GM19035 (cell line): ENCODE results near the gene MRGPRD.

Experiments used
- ATAC-seq: cut with Tn5 transposase; IDR thresholded peaks from one replicate; pipeline ENCODE4 v1.9.1; 2021; ENCODE audit not compliant: unreplicated experiment

The MRGPRD gene

DNA sequence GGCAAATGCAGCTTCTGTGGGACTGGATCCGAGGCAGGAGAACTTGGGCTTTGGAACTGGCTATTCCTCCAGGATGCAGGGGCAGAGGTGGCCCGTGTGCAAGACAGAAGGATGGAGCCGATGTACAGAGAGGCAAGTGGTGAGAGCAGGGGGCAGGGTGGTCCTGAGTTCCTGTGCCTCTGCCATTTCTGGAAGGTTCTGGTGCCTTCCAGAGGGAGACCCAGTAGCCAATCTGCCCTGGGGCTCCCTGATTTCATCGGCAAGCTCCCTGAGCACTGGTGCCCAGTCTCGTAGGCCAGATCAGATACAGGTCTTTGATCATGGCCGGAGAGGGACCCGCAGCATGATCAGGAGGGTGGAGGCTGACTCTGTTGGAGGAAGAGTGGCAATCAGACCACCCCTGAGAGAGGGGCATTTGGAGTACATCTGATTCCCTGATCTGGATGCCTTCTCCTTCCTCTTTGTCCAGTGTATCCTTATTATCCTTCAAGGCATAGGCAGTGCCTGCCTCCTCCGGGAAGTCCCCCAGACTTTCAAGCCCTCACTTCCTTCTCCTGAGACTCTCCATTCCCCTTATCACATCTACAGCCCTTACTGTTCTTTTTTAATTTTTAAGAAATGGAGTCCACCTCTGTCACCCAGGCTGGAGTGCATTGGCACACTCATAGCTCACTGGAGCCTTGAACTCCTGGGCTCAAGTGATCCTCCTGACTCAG lies 9.7 kb downstream of the MRGPRD start:
- no peak for ATAC-seq

DNA sequence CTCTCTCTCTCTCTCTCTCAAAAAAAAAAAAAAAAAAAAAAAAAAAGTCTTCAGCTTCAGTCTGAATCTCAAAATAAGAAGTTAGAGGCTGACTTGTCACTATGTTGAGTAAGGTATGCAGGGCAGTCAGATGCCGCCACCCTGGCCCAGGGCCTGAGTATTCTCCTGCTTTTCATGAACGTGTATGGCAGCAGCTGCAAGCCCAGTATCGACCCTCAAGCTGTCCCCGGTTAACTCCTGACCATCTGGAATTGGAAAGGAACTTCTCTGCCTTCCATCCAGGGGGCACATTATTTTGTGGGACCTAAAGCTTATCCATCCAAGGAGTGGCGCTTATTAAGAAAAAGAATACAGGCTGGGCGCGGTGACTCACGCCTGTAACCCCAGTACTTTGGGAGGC lies 11.4 kb downstream of the MRGPRD start:
- no peak for ATAC-seq

DNA sequence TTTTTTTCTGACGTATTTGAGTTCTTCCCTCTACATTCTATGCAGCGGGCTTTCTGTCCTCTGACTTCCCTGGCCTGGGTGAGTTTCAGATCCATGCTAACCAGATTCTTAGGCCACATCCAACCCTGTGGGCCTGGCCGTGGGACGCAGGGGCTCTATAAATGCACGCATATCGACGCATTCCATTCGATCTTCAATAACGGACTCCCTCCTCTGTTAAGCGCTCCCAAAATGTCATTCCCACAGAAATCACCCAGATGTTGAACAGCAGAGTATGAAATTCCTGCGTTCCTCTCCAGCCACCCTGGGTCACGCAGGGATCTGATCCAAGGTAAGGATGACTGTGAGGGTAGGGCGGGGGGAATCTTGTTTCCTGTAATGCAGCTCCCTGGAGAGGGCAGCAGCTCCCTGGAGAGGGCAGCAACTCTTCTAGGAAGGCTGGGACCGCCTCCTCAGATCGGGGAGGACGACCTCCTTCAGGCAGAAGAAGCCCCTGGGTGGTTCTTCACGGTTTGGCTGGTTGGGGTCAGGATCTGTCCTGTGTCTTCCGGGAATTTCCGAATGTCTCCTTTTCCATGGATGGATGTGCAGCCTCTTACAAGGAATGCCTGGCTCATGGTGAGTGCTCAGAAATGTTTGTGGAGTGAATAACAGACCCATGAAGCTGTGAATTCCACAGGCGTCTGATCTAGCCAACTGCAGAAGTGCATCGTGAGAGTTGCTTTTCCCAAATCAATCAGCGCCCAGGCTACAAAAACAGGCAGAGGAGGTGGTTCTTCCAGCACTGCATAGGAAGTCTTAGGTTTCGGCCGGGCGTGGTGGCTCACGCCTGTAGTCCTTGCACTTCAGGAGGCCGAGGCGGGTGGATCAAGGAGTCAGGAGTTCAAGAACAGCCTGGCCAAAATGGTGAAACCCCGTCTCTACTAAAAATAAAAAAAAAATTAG lies 12.2 kb downstream of the MRGPRD start:
- no peak for ATAC-seq

DNA sequence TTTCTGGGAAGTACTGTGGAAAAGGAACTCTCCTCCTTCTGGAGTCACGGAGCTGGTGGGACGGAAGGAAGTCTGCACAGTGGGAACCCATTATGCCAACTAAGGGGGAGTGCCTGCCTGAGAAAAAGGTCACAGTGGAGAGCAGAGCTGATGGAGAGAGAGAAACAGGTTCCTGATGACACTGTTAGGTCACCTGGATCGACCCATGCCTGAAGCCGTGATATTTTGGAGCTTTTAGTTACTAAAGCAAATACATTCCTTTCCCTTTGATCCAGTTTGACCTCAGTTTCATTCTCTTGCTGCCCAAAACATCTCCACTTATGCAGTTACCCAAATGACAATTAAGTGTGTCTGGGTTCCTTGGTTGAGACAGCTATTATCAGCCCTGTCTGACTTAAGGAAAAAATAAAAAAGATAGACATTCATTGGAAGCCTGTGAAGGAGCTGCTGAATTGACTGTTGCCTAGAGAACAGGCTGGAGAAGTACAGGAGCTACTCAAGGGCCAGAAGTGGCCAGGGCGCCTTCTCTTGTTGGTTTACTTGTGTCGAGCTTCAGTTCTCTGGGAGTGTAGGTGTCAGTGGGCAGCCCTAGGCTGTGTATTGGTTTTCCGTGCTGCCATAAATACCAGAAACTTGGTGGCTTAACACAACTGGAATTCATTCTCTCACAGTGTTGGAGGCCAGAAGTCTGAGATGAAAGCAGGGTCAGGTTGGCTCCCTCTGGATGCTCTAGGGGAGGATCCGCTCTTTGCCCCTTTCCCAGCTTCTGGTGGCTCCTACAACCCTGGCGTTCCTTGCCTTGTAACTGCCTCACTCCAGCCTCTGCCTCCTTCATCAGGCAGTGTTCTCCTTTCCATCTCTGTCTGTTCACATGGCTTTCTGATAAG lies 13.6 kb downstream of the MRGPRD start:
- no peak for ATAC-seq

- ATAC-seq, result no peak
Measured at GRCh38 chr11:68965901-68966853, 14.6 kb downstream of the MRGPRD start.

GRCh38 chr11:68963779-68964178 lies 17.0 kb downstream of the MRGPRD start:
- no peak for ATAC-seq

DNA sequence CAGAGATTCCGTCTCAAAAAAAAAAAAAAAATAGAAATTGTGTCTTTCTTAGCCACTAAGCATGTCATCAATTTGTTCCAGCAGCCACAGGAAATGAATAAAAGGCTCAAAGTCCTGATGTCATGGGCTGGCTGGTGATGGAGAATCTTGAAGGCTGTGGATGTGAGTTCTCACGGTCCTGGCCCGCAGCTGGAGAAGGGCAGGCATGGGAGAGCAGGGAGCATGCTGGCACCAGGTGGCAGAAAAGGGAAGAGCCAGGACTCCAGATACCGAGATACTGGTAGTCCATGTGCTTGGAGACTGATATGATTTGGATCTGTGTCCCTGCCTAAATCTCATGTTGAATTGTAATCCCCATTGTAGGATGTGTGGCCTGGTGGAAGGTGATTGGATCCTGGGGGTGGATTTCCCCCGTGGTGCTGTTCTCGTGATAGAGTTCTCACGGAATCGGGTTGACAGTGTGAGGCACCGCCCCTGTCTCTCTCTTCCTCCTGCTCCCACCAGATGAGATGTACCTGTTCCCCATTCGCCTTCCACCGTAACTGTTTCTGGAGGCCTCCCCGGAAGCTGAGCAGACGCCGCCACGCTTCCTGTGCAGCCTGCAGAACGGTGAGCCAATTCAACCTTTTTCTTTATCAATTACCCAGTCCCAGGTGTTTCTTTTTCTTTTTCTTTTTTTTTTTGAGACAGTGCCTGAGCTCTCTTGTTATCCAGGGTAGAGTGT lies 18.1 kb downstream of the MRGPRD start:
- no peak for ATAC-seq

DNA sequence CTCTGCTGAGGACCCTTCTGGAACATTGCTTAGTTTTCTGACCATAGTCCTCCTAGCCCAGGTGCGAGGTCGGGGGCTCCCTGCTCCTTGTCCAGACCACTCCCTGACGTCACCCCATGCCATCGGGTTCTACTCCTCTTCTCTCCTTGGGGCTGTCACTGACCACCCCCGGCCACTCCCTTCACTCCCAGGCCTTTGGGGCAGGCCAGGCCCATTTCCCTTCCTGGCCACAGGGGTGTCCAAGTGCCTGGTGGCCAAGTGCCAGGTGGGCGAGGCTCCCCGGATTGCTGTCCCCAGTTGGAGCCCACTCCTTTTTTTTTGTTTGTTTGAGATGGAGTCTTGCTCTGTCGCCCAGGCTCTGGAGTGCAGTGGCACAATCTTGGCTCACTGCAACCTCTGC lies 19.5 kb downstream of the MRGPRD start:
- ATAC-seq, result no peak

- no peak for ATAC-seq
Measured at GRCh38 chr11:68960294-68961071, 20.3 kb downstream of the MRGPRD start.

GRCh38 chr11:68959465-68960293 lies 21.1 kb downstream of the MRGPRD start:
- no peak for ATAC-seq

- no peak for ATAC-seq
Measured at GRCh38 chr11:68958211-68958610, 22.6 kb downstream of the MRGPRD start.

DNA sequence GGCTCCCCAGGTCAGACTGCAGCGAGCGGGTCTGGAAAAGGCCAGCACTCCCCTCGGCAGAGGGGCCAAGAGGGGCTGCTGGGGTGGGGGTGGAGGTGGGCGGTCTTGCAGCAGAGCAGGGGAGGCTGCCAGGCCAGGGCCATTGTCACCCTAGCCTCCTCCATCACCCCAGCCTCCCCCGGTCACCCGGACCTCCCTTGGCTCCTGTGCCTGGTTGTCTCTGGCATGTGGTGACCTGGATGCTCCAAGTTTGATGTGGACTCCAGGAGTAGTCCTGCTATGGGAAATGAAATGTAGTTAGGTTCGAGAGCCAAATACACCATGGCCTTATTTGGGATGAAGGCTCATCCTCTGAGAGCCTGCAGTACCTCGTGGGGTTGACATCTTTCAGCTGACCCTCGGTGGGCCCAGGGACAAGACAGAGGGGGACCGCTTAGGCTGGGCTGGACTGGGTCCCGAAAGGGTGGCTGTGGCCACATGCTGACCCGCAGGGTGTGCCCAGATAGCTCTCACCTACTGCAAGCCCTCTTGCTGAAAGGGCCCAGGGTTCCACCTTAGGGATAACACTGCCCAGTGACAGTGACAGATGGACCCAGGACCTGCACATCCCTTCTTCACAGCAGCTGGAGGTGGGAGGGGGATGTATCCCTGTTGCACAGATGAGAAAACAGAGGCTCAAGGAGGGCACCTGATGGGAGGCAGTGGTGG lies 24.1 kb downstream of the MRGPRD start:
- ATAC-seq, result no peak

GRCh38 chr11:68956142-68956541 lies 24.6 kb downstream of the MRGPRD start:
- ATAC-seq, result no peak

DNA sequence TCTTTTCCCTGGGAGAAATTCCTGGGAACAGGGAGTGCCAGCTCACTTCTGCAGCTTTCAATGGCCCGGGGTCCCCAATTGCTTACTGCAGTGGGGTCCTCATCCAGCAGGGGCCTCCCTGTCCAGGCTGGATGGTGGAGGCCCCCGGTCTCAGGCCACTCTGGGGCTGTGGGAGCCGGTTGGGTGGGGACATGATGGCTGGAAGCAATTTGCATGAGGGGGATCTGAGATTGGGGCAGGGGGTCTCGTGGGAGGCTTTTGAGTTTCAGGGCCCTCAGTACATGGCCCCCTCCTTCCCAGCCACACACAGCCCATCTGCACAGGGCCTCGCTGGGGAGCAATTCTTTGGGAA lies 25.2 kb downstream of the MRGPRD start:
- ATAC-seq, result no peak

DNA sequence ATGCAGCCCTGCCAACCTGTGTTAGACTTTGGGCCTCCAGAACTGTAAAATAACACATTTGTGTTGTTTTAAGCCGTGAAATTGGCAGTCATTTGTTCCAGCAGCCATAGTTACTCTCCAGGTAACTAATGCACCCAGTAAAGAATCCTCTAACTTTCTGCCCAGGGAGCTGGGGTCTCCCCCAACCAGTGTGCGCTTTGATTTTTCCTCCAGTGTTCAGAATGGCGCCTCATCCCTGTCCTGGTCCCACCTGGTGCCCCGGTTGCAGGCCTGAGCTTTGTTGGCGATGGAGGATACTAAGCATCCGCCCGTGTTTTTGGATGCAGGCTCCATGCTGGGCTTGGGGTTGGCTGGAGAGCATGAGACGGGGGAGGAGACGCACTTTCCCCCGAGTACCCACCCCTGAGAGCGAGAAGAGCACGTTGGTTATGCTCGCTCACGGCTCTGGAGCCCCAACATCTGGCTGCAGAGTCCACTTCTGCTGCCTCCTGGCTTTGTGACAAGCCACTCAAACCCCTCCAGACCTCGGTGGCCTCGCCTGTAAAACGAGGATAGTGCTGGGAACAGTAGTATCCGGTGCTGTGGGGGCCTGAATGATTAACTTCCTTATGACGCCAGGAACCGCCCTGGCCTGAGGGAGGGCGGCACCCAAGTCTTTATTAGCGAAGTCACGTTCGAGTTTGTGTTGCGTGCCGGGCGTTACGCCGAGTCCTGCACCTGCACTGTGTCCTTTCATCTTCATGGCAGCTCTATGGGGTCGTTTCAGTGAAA lies 25.8 kb downstream of the MRGPRD start:
- ATAC-seq, result no peak

DNA sequence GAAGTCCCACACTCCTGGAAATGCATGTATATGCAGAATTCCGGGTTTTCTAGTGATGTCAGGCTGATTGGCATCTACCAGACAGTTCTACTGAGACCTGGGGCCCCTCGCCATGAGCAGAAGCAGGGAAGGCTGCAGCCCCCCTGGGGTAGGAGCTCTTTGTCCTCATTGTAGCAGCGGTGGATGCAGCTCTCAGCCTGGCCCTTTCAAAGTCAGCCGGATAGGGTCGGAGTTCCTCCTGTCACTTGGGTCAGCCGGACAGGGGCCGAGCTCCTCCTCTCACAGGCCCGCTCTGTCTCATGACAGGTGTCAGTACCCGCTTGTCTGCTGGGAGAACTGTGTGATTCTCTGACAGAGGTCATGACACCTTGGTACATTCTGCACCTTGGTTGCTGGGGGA lies 30.0 kb downstream of the MRGPRD start:
- ATAC-seq, result no peak

- ATAC-seq, result no peak
Measured at GRCh38 chr11:68950270-68950669, 30.5 kb downstream of the MRGPRD start.
